GM19099 (cell line): ENCODE results near the gene TNIK.

Experiments
- POLR2A ChIP-seq: IDR thresholded peaks from 3 replicates; pipeline ENCODE4 v1.6.1; 2011; ENCODE audit warnings: low read depth; ENCODE audit not compliant: insufficient read length; ENCODE audit errors: extremely low read depth

TNIK gene

GRCh38 chr3:171229173-171229572 lies 231.0 kb downstream of the TNIK start:
- no peak for TF ChIP-seq POLR2A

DNA sequence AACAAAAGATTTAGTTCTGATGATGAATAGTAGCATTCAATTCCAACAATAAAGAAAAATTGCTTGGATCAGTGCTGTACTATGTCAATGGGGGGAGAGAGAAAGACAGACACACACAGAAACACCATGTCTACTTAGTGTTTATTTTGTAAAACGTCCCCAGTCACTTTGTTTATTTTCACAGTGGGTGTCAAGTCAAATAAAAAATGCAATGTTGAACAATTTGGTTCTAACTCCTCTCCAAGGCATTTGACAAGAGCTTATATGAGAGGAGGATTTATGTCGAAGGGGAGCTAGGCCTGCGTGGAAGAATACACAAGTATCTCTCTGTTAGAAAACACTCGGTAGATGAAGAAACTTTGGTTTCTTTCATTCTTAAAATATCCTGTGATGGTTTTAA lies 232.0 kb downstream of the TNIK start:
- TF ChIP-seq POLR2A = no peak

DNA sequence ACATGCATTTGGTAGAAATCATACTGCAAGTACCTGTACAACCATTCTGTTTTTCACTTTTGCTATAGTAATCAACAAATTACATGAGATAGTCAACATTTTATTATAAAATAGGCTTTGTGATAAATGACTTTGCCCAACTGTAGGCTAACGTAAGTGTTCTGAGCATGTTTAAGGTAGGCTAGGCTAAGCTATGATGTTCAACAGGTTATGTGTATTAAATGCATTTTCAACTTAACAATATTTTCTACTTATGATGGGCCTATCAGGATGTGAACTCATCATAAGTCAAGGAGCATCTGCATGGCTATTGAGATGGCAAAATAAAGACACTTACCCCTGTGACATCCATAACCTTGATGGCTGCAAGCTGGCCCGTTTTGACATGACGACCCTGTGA lies 232.4 kb downstream of the TNIK start:
- no peak for TF ChIP-seq POLR2A

- no peak for TF ChIP-seq POLR2A
These were observed 232.8 kb downstream of the TNIK start for GRCh38 chr3:171227359-171227758.

GRCh38 chr3:171226794-171227193 lies 233.4 kb downstream of the TNIK start:
- TF ChIP-seq POLR2A = no peak

- no peak for TF ChIP-seq POLR2A
These were observed 234.5 kb downstream of the TNIK start for GRCh38 chr3:171225708-171226107.

GRCh38 chr3:171225165-171225564 lies 235.0 kb downstream of the TNIK start:
- TF ChIP-seq POLR2A = no peak

GRCh38 chr3:171223396-171223795 lies 236.8 kb downstream of the TNIK start:
- TF ChIP-seq POLR2A = no peak

- TF ChIP-seq POLR2A = no peak
These were observed 237.2 kb downstream of the TNIK start for GRCh38 chr3:171222995-171223394.

DNA sequence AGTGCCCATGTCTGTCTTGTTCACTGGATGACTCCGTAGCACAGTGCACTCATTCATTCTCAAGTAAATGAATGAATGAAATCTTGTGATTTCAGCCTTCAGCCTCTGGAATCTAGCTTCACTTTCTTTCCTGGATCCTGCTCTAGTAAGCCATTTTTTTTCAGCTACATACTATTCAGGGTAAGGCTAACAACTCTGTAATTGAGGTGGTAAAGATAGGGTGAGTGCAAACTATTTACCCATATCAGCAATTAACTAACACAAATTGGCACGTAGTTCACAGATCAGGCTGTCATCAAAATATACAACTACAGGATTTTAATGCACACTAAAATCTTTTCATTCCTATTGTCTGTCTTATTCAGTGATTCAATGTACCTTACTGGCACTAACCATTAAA lies 238.6 kb downstream of the TNIK start:
- no peak for TF ChIP-seq POLR2A

DNA sequence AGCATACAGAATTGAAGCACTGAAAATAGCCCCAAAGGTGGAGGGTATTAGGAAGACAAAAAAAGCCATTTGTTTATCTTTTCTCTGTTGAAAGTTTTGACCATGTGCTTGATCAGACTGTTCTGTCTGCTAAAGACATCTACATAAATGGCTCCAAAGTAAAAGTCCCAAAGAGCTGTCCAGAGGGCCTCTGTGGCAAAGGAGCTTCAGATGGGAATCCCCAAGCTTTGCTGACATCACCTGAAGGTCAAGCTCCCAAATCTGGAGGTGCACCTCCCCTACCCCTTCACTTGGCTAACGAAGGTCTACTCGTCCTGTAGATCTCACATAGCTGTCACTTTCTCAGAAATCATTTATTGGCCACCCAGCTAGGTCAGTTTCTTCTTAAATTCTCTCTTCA lies 239.1 kb downstream of the TNIK start:
- TF ChIP-seq POLR2A = no peak

- TF ChIP-seq POLR2A = no peak
These were observed 240.9 kb downstream of the TNIK start for GRCh38 chr3:171219258-171219657.

- no peak for TF ChIP-seq POLR2A
These were observed 242.1 kb downstream of the TNIK start for GRCh38 chr3:171218069-171218468.

DNA sequence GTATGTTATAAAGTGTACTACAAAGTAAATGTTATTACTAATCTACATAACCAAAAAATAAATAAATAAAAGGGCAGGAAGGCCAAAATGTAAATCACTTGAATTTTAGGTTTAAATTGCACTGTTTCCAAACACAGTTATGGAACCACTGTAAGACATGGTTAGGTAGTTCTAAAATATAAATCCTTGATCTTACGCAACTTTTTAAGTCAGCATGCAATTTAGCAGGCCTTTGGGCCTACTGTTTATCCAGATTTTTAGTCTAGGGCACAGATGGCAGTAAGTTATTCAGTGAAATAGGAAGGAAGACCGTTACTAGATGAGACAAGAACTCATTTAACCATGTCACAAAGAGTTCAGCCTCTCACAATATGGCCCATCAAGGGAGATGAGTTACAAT lies 246.3 kb downstream of the TNIK start:
- no peak for TF ChIP-seq POLR2A

DNA sequence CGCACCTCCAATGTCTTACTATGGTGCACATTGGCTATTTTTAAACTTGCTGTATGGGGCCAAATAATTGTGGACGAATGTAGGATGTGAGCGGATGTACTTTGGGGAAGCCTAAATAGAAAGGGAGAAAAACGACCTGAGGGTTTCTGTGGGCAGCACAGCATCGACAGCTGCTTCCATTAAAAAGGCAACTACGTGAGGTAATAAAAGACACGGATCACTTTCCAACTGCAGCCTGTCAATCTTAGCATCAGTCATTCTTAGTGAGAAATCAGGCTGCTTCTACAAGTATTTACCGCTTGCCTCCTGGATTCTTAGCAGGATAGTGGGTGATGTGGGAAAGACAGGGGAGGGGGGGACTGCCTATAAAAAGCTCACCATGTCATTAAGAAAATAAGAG lies 247.0 kb downstream of the TNIK start:
- no peak for TF ChIP-seq POLR2A

GRCh38 chr3:171212648-171213047 lies 247.6 kb downstream of the TNIK start:
- TF ChIP-seq POLR2A = no peak

DNA sequence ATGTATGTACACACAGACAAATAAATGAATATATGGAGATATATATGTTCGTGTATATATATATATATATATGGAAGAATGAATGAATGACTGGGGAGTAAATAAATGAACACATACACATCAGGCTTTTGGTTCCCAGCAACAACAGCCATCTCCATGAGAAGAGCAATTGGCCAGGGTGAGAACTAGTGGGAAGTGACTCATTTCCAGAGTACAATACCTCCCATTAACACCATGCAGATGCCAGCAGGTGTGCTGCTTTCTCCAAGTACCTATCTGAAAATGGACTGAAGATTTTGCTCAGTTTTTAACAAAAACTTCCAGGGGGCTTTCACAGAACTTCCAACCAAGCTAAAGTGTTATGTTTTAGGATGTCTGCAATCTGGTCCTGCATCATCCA lies 253.9 kb downstream of the TNIK start:
- TF ChIP-seq POLR2A = no peak

DNA sequence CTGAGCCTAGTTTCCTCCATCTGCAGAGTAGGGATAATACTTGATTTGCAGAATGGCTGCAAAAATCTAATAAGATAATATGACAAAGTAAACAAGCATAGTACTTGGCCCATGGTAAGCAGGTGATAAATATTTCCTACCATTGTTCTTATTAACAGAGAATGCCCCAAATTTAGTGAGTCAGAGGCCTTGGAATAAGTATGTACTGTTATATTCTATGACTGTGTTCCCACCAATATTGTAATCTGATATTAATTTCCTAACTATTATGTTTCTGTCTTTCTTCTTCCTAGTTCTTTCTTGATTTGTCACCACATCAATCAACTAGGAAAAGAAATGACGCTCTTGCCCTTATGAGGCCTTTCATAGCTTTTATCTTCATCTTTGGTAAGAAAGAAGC lies 255.3 kb downstream of the TNIK start:
- TF ChIP-seq POLR2A = no peak
